Endothelial cell of umbilical vein (primary cell): ENCODE measurements around the gene SDC1. TPM values are rescaled to one million over a fixed set of nuclear protein-coding genes. Genes with fewer than 3 reads are reported as not detected.

Experiments
- BruUV-seq: library from RNA; stranded (reverse); fragments of 400-500 nt; replicated peaks from 2 replicates; lab custom pipeline; 2021; lab: Mats Ljungman, UMichigan
- CTCF ChIA-PET: fragments of 300-600, 350-600 bp; sonication (Branson Sonifier 250); formaldehyde crosslinking; loops from one replicate; lab custom pipeline; 2021; ENCODE audit warnings: antibody characterized with exemption, inconsistent platforms; lab: Charles Lee
- POLR2A ChIA-PET: fragments of 300-600, 350-600 bp; sonication (Branson Sonifier 250); formaldehyde crosslinking; loops from one replicate; lab custom pipeline; 2021; ENCODE audit warnings: antibody characterized with exemption, inconsistent platforms; lab: Charles Lee
- DNase-seq: peaks from one replicate; pipeline ENCODE4 v3.0.0-alpha.2; 2011; ENCODE audit warnings: low read depth, low spot score
- FAIRE-seq: peaks from 2 replicates; lab custom pipeline; 2011; peaks lifted over from hg19 to GRCh38; lab: Jason Lieb, UNC
- H2AFZ ChIP-seq: 2 replicates; pipeline ENCODE4 v1.6.0; 2012; ENCODE audit warnings: low read depth, low read length, control low read depth, inconsistent platforms
- H3K27ac ChIP-seq: 2 replicates; pipeline ENCODE4 v1.5.1; 2011; ENCODE audit warnings: low read depth, mild to moderate bottlenecking, control low read depth, low read length, moderate library complexity; ENCODE audit not compliant: insufficient read depth
- H3K27me3 ChIP-seq, 2 experiments: 2 replicates each; pipeline versions ENCODE4 v1.6.0 to v1.6.1; 2011; ENCODE audit warnings: low read length in 2 of 2, mixed read lengths in 1 of 2; ENCODE audit not compliant: control insufficient read depth in 2 of 2, insufficient read depth in 2 of 2
- H3K36me3 ChIP-seq, 2 experiments: 2 replicates in 1 of 2; 3 replicates in 1 of 2; pipeline ENCODE4 v1.5.1; 2011; ENCODE audit warnings: low read length in 2 of 2, mild to moderate bottlenecking in 1 of 2, moderate library complexity in 1 of 2; ENCODE audit not compliant: control insufficient read depth in 2 of 2, insufficient read depth in 2 of 2; ENCODE audit errors: extremely low read depth in 1 of 2
- H3K4me1 ChIP-seq: 3 replicates; pipeline ENCODE4 v1.5.1; 2011; ENCODE audit warnings: mild to moderate bottlenecking, low read length; ENCODE audit not compliant: control insufficient read depth, insufficient read depth; ENCODE audit errors: extremely low read depth
- H3K4me2 ChIP-seq: 2 replicates; pipeline ENCODE4 v1.6.1; 2011; ENCODE audit warnings: low read length, control low read depth, mixed read lengths; ENCODE audit not compliant: insufficient read depth
- H3K4me3 ChIP-seq, 3 experiments: fragments of 200-600 bp in 1 of 3; sonication (generic), shearing (Covaris generic) in 1 of 3; replicated peaks in 1 of 3; 2 replicates each; pipeline ENCODE4 v1.5.1; 2011 to 2016; ENCODE audit warnings: control low read depth in 3 of 3, low read length in 3 of 3, mild to moderate bottlenecking in 2 of 3, inconsistent platforms in 1 of 3, low read depth in 1 of 3, moderate library complexity in 1 of 3; ENCODE audit not compliant: insufficient read depth in 1 of 3
- H3K79me2 ChIP-seq: 2 replicates; pipeline ENCODE4 v1.6.0; 2012; ENCODE audit warnings: low read length, inconsistent platforms; ENCODE audit not compliant: control insufficient read depth, insufficient read depth
- H3K9ac ChIP-seq: replicated peaks from 2 replicates; pipeline ENCODE3; 2011; ENCODE audit warnings: low read length, control low read depth; ENCODE audit not compliant: insufficient read depth; ENCODE audit errors: extremely low read depth
- H3K9me1 ChIP-seq: replicated peaks from 3 replicates; pipeline ENCODE4 v1.6.0; 2011; ENCODE audit warnings: mild to moderate bottlenecking, low read length; ENCODE audit not compliant: control insufficient read depth, insufficient read depth; ENCODE audit errors: extremely low read depth
- H3K9me3 ChIP-seq: replicated peaks from 2 replicates; pipeline ENCODE4 v1.5.1; 2012; ENCODE audit warnings: low read length, inconsistent platforms; ENCODE audit not compliant: control insufficient read depth, insufficient read depth
- H4K20me1 ChIP-seq: replicated peaks from 2 replicates; pipeline ENCODE3; 2011; ENCODE audit warnings: mild to moderate bottlenecking, low read length; ENCODE audit not compliant: control insufficient read depth, insufficient read depth; ENCODE audit errors: extremely low read depth
- EZH2 ChIP-seq: IDR thresholded peaks from 2 replicates; pipeline ENCODE4 v1.6.1; 2012; ENCODE audit warnings: borderline replicate concordance, low read depth, mild to moderate bottlenecking, moderate library complexity, low read length, inconsistent platforms; ENCODE audit not compliant: severe bottlenecking
- FOS ChIP-seq: IDR thresholded peaks from 2 replicates; pipeline ENCODE4 v1.6.1; 2011; ENCODE audit warnings: mild to moderate bottlenecking, low read length, moderate library complexity, borderline replicate concordance; ENCODE audit not compliant: insufficient read depth
- GATA2 ChIP-seq: IDR thresholded peaks from 2 replicates; pipeline ENCODE4 v1.7.0; 2011; ENCODE audit warnings: low read depth, mild to moderate bottlenecking, moderate library complexity, mixed read lengths, low read length; ENCODE audit not compliant: insufficient read length, insufficient read depth
- POLR2AphosphoS5 ChIP-seq: IDR thresholded peaks from 2 replicates; pipeline ENCODE4 v1.6.1; 2012; ENCODE audit warnings: low read depth, mild to moderate bottlenecking, control low read depth, low read length, moderate library complexity; ENCODE audit not compliant: insufficient read depth
- dilution Hi-C: fragments of 300-500 bp; cut with MboI; formaldehyde crosslinking; loops from one replicate; pipeline ENCODE4 v1.15.0; 2019; ENCODE audit warnings: low sequenced_read_pairs; ENCODE audit not compliant: extremely low pct_ligation_motif_present
- intact Hi-C: fragments of 100-400 bp; cut with micrococcal nuclease; formaldehyde crosslinking; loops from one replicate; pipeline ENCODE4 v1.10.0; 2022
- polyA plus RNA-seq, 4 experiments: library from polyadenylated mRNA; depleted of rRNA in 3 of 4; stranded (reverse) in 3 of 4; unstranded in 1 of 4; fragments of >200 nt; gene quantifications; 2 replicates each; pipeline versions ENCODE4 v1.2.1 to v1.2.3, GENCODE V29; 2011 to 2012; ENCODE audit warnings: missing spikeins in 1 of 4
- total RNA-seq: library from RNA; stranded (reverse); gene quantifications from 2 replicates; pipeline ENCODE4 v1.2.3, GENCODE V29; 2021
- TF ChIP-seq, protein P1 (sequence below), 2 donors: IDR thresholded peaks; 1 replicate in 1 of 2; 2 replicates in 1 of 2; pipeline ENCODE4 v1.5.1; 2011; ENCODE audit warnings: low read length in 2 of 2, mild to moderate bottlenecking in 2 of 2, moderate library complexity in 2 of 2, control low read depth in 1 of 2, inconsistent platforms in 1 of 2, low read depth in 1 of 2; ENCODE audit not compliant: insufficient read depth in 1 of 2; ENCODE audit errors: extremely low read depth in 1 of 2
- TF ChIP-seq, protein P2 (sequence below): IDR thresholded peaks from 2 replicates; pipeline ENCODE4 v1.6.1; 2011; ENCODE audit not compliant: insufficient read depth, insufficient read length

Gene SDC1
- total and polyA plus RNA-seq, 2 donors (not counting 3 experiments of a cell fraction or from before 2014, with no cell fraction given): 3.2 to 4.0 TPM

DNA sequence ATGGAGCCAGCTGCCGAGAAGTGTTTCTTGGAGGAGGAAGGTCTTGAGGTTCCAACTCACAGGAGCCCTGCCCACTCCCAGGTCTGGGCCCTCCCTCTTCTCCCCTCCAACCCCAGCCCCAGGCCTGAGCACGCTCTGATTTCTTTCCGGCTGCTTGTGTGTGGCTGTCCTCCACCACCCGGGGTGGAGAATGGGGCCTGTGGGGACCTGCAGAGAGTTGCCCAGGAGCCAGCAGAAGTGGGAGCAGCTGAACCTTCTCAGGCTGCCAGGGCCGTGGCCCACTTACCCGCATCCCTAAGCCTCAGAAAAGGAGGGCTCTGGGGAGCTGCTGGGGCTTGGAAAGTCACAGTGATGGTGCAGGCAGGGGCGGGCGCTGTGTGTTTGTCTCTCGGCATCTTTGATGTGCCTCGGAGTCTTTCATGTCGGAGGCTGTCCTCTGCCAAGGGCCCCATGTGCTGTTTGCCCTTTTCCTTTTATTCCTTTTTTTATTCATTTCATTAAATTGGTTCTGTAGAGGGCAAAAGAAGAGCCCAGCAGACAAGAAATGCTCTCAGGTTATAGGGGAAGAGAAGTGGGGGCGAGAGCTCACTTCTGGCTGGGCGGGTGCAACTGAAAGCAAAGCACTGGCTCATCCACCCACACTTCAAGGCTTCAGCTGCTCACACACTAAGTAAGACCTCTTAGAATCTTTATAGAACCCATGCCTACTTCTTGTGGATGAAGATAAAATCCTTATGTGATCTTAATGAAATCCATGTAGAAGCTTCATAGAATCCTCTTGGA lies 52.5 kb downstream of the SDC1 start:
- H3K27me3 ChIP-seq: peaks cover 0 to 3% of the 10 kb centered on the region in 2 experiments
- dilution Hi-C loops (no loop called here), intact Hi-C loops (no loop called here)
- no peak overlapping the region for H3K4me2 ChIP-seq
- BruUV-seq: no TSS peak
- POLR2A ChIA-PET: no interaction called here
- no peak overlapping the region for H2AFZ ChIP-seq
- FAIRE-seq (no peak), DNase-seq (no peak)
- H3K9ac ChIP-seq: no peak overlapping the region
- no peak overlapping the region for H3K4me3 ChIP-seq
- no peaks in the 10 kb centered on the region for H3K4me1 ChIP-seq
- H3K9me3 ChIP-seq: no peaks in the 10 kb centered on the region
- no peak overlapping the region for H3K27ac ChIP-seq
- CTCF ChIA-PET: no interaction called here
- TF ChIP-seq, protein P1, sequence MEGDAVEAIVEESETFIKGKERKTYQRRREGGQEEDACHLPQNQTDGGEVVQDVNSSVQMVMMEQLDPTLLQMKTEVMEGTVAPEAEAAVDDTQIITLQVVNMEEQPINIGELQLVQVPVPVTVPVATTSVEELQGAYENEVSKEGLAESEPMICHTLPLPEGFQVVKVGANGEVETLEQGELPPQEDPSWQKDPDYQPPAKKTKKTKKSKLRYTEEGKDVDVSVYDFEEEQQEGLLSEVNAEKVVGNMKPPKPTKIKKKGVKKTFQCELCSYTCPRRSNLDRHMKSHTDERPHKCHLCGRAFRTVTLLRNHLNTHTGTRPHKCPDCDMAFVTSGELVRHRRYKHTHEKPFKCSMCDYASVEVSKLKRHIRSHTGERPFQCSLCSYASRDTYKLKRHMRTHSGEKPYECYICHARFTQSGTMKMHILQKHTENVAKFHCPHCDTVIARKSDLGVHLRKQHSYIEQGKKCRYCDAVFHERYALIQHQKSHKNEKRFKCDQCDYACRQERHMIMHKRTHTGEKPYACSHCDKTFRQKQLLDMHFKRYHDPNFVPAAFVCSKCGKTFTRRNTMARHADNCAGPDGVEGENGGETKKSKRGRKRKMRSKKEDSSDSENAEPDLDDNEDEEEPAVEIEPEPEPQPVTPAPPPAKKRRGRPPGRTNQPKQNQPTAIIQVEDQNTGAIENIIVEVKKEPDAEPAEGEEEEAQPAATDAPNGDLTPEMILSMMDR (IDR thresholded peaks at IDR 0.05; ENCODE audit: extremely low read depth in 1 of 2, insufficient read depth in 1 of 2, low read depth in 1 of 2, low read length in 2 of 2): no peak
- TF ChIP-seq EZH2: no peak
- TF ChIP-seq, protein P2, sequence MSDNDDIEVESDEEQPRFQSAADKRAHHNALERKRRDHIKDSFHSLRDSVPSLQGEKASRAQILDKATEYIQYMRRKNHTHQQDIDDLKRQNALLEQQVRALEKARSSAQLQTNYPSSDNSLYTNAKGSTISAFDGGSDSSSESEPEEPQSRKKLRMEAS: no peak
- no peak for TF ChIP-seq POLR2AphosphoS5
- TF ChIP-seq GATA2: no peak
- TF ChIP-seq FOS: no peak
- no peaks in the 10 kb centered on the region for H3K9me1 ChIP-seq
- no peaks in the 10 kb centered on the region for H4K20me1 ChIP-seq
- H3K79me2 ChIP-seq: no peaks in the 10 kb centered on the region
- H3K36me3 ChIP-seq: no peaks in the 10 kb centered on the region
